ENCODE results near the gene DBN1.

DBN1 gene

GRCh38 chr5:177473443-177474001 lies at the start of gene DBN1:
DBN1 (minus strand) TSS chr5:177473634; CDS start chr5:177473521, 113 bp downstream.
- Histone ChIP-seq H3K36me3 (peaks cover 0 to 38% (median 34%) of the 10 kb centered on the region in 11 experiments; a peak in 20 of 22 replicates), H3K4me1 (peaks cover 76 to 85% (median 81%) of the 10 kb centered on the region in 10 experiments)

GRCh38 chr5:177520916-177521513 lies 47.6 kb upstream of the DBN1 start:
- H3K4me3 ChIP-seq: peak overlapping the region in 5 of 10 experiments; percentile 24 to 41 (median 35); a peak in 9 of 20 replicates
- no peaks in the 10 kb centered on the region for H3K9me3 ChIP-seq (replicated peaks in 1 of 11)
- peaks cover 63 to 73% (median 71%) of the 10 kb centered on the region in 11 experiments for H3K36me3 ChIP-seq
- no peaks in the 10 kb centered on the region for H3K27me3 ChIP-seq
- peaks cover 29 to 47% (median 40%) of the 10 kb centered on the region in 10 experiments for H3K4me1 ChIP-seq
- H3K27ac ChIP-seq: peak overlapping the region in 10 of 11 experiments; percentile 16 to 86 (median 74); a peak in 19 of 22 replicates
- peaks cover 6 to 57% (median 25%) of the 10 kb centered on the region in 11 experiments; a peak in 13 of 22 replicates for H4K20me1 ChIP-seq
- H3K4me2 ChIP-seq: peak overlapping the region; percentile 23 to 92 (median 83); a peak in 21 of 22 replicates
- peak overlapping the region; percentile 38 to 78 (median 64); a peak in 19 of 22 replicates for H3K9ac ChIP-seq
- TF ChIP-seq Cebpa-rat (IDR thresholded peaks at IDR 0.05): no peak

More at GRCh38 chr5:177473443-177474001, at the start of gene DBN1:
- Histone ChIP-seq H3K27ac (peak within 1 kb of the TSS; percentile 16 to 99 (median 97); a peak in 21 of 22 replicates), H3K4me2 (peak within 1 kb of the TSS; percentile 94 to 100 (median 99)), H3K4me3 (peak within 1 kb of the TSS; percentile 63 to 92 (median 78)), H3K9me3 (replicated peaks in 1 of 11) (no peaks in the 10 kb centered on the region), H4K20me1 (peaks cover 11 to 61% (median 42%) of the 10 kb centered on the region in 11 experiments; a peak in 21 of 22 replicates), H3K9ac (peak within 1 kb of the TSS; percentile 82 to 100 (median 97)), H3K27me3 (no peaks in the 10 kb centered on the region)
- no peak for TF ChIP-seq Cebpa-rat (IDR thresholded peaks at IDR 0.05)

GRCh38 chr5:177520271-177520670 lies 46.8 kb upstream of the DBN1 start:
- peaks cover 36 to 54% (median 47%) of the 10 kb centered on the region in 10 experiments for H3K4me1 ChIP-seq
- H3K9ac ChIP-seq: peak overlapping the region in 10 of 11 experiments; percentile 38 to 78 (median 64); a peak in 16 of 22 replicates
- H3K36me3 ChIP-seq: peaks cover 63 to 73% (median 71%) of the 10 kb centered on the region in 11 experiments
- no peaks in the 10 kb centered on the region for H3K27me3 ChIP-seq
- H3K9me3 ChIP-seq (replicated peaks in 1 of 11): no peaks in the 10 kb centered on the region
- H3K4me2 ChIP-seq: peak overlapping the region in 10 of 11 experiments; percentile 74 to 92 (median 83); a peak in 19 of 22 replicates
- peak overlapping the region in 10 of 11 experiments; percentile 16 to 86 (median 74); a peak in 19 of 22 replicates for H3K27ac ChIP-seq
- no peak for TF ChIP-seq Cebpa-rat (IDR thresholded peaks at IDR 0.05)
- peak overlapping the region in 2 of 10 experiments; percentile 37 to 41; a peak in 3 of 20 replicates for H3K4me3 ChIP-seq
- H4K20me1 ChIP-seq: peaks cover 2 to 57% (median 21%) of the 10 kb centered on the region in 11 experiments; a peak in 13 of 22 replicates

GRCh38 chr5:177519463-177520235 lies 46.2 kb upstream of the DBN1 start:
- peaks cover 43 to 61% (median 53%) of the 10 kb centered on the region in 10 experiments for H3K4me1 ChIP-seq
- peaks cover 0 to 57% (median 19%) of the 10 kb centered on the region in 11 experiments; a peak in 14 of 22 replicates for H4K20me1 ChIP-seq
- H3K4me3 ChIP-seq: peak overlapping the region in 5 of 10 experiments; percentile 13 to 39 (median 24); a peak in 6 of 20 replicates
- no peaks in the 10 kb centered on the region for H3K27me3 ChIP-seq
- peak overlapping the region; percentile 4 to 78 (median 64); a peak in 18 of 22 replicates for H3K9ac ChIP-seq
- H3K36me3 ChIP-seq: peaks cover 63 to 73% (median 71%) of the 10 kb centered on the region in 11 experiments
- no peak for TF ChIP-seq Cebpa-rat (IDR thresholded peaks at IDR 0.05)
- peak overlapping the region; percentile 56 to 92 (median 83) for H3K4me2 ChIP-seq
- peak overlapping the region in 9 of 11 experiments; percentile 50 to 86 (median 76); a peak in 17 of 22 replicates for H3K27ac ChIP-seq
- H3K9me3 ChIP-seq (replicated peaks in 1 of 11): no peaks in the 10 kb centered on the region

GRCh38 chr5:177516601-177517568 lies 43.5 kb upstream of the DBN1 start, which contains the start of gene DDX41:
DDX41 (minus strand) TSS chr5:177516961; CDS start chr5:177516945, 16 bp downstream.
- H3K4me1 ChIP-seq: peaks cover 56 to 76% (median 74%) of the 10 kb centered on the region in 10 experiments
- TF ChIP-seq Cebpa-rat (IDR thresholded peaks at IDR 0.05): no peak

GRCh38 chr5:177515580-177515979 lies 42.1 kb upstream of the DBN1 start:
- Histone ChIP-seq H3K27ac (peak overlapping the region in 10 of 11 experiments; percentile 72 to 100 (median 97); a peak in 20 of 22 replicates), H4K20me1 (peaks cover 0 to 40% (median 6%) of the 10 kb centered on the region in 11 experiments; a peak in 12 of 22 replicates), H3K4me1 (peaks cover 56 to 76% (median 74%) of the 10 kb centered on the region in 10 experiments), H3K9me3 (replicated peaks in 1 of 11) (no peaks in the 10 kb centered on the region), H3K4me2 (peak overlapping the region; percentile 86 to 100 (median 99)), H3K36me3 (peaks cover 64 to 73% (median 68%) of the 10 kb centered on the region in 11 experiments), H3K9ac (peak overlapping the region; percentile 89 to 100 (median 95)), H3K27me3 (no peaks in the 10 kb centered on the region), H3K4me3 (peak overlapping the region; percentile 81 to 97 (median 86))
- TF ChIP-seq Cebpa-rat (IDR thresholded peaks at IDR 0.05): no peak

More at GRCh38 chr5:177516601-177517568, 43.5 kb upstream of the DBN1 start, which contains the start of gene DDX41:
- Histone ChIP-seq H3K27ac (peak within 1 kb of the TSS; percentile 72 to 100 (median 95)), H3K36me3 (peaks cover 66 to 75% (median 71%) of the 10 kb centered on the region in 11 experiments), H3K4me2 (peak within 1 kb of the TSS; percentile 86 to 100 (median 99)), H4K20me1 (peaks cover 0 to 53% (median 18%) of the 10 kb centered on the region in 11 experiments; a peak in 14 of 22 replicates), H3K27me3 (no peaks in the 10 kb centered on the region), H3K9me3 (replicated peaks in 1 of 11) (no peaks in the 10 kb centered on the region), H3K9ac (peak within 1 kb of the TSS; percentile 89 to 100 (median 95)), H3K4me3 (peak within 1 kb of the TSS; percentile 81 to 97 (median 86))

- Histone ChIP-seq H3K4me3 (peak overlapping the region in 5 of 10 experiments; percentile 81 to 97 (median 86); a peak in 7 of 20 replicates), H3K36me3 (peaks cover 53 to 66% (median 58%) of the 10 kb centered on the region in 11 experiments), H4K20me1 (peaks cover 0 to 31% (median 5%) of the 10 kb centered on the region in 11 experiments; a peak in 9 of 22 replicates), H3K4me2 (peak overlapping the region; percentile 86 to 100 (median 99)), H3K27ac (peak overlapping the region in 9 of 11 experiments; percentile 82 to 100 (median 99); a peak in 16 of 22 replicates), H3K9ac (peak overlapping the region; percentile 25 to 100 (median 95); a peak in 20 of 22 replicates), H3K9me3 (replicated peaks in 1 of 11) (no peaks in the 10 kb centered on the region), H3K4me1 (peaks cover 63 to 75% (median 72%) of the 10 kb centered on the region in 10 experiments), H3K27me3 (no peaks in the 10 kb centered on the region)
- no peak for TF ChIP-seq Cebpa-rat (IDR thresholded peaks at IDR 0.05)
These were observed 41.1 kb upstream of the DBN1 start for GRCh38 chr5:177514541-177514940.
